HepG2 (cell line): Measurements from ENCODE around the gene NEK6. TPM values are rescaled to one million over a fixed set of nuclear protein-coding genes. Genes with fewer than 3 reads are reported as not detected.

Experiments used
- CHD2 ChIP-seq: IDR thresholded peaks from 2 replicates; pipeline ENCODE4 v1.6.1; 2011; ENCODE audit warnings: low read depth, low read length, improper control_type of control experiment
- FOXJ3 ChIP-seq: sonication (generic); formaldehyde crosslinking; IDR thresholded peaks from 2 replicates; pipeline ENCODE4 v1.4.0; 2020; ENCODE audit warnings: missing genetic modification reagents, mild to moderate bottlenecking, borderline replicate concordance
- MAFG ChIP-seq: sonication (generic); formaldehyde crosslinking; IDR thresholded peaks from 2 replicates; pipeline ENCODE4 v1.5.1; 2020; ENCODE audit warnings: mild to moderate bottlenecking, missing genetic modification reagents
- MTF2 ChIP-seq: sonication (generic); formaldehyde crosslinking; IDR thresholded peaks from 2 replicates; pipeline ENCODE4 v1.5.0; 2020; ENCODE audit warnings: missing genetic modification reagents, borderline replicate concordance
- SCMH1 ChIP-seq: sonication (generic); formaldehyde crosslinking; IDR thresholded peaks from 2 replicates; pipeline ENCODE4 v1.9.0; 2021; ENCODE audit warnings: missing genetic modification reagents, mild to moderate bottlenecking, borderline replicate concordance
- ZBTB38 ChIP-seq: sonication (generic); formaldehyde crosslinking; IDR thresholded peaks from 2 replicates; pipeline ENCODE4 v1.5.1; 2020; ENCODE audit warnings: mild to moderate bottlenecking, missing genetic modification reagents
- ZBTB8A ChIP-seq: sonication (generic); formaldehyde crosslinking; IDR thresholded peaks from 2 replicates; pipeline ENCODE4 v1.4.0; 2020; ENCODE audit warnings: mild to moderate bottlenecking, low read depth, missing genetic modification reagents, borderline replicate concordance
- ZFY ChIP-seq: sonication (generic); formaldehyde crosslinking; IDR thresholded peaks from 2 replicates; pipeline ENCODE4 v1.4.0; 2020; ENCODE audit warnings: missing genetic modification reagents
- ZNF589 ChIP-seq: sonication (generic); formaldehyde crosslinking; conservative IDR thresholded peaks from 2 replicates; pipeline ENCODE4 v1.8.0; 2022; ENCODE audit warnings: mild to moderate bottlenecking, moderate library complexity, missing genetic modification reagents
- ZNF614 ChIP-seq: IDR thresholded peaks from 2 replicates; pipeline ENCODE4 v1.6.1; 2018; ENCODE audit warnings: missing biosample characterization, missing genetic modification reagents, inconsistent platforms, borderline replicate concordance
- ZNF652 ChIP-seq: IDR thresholded peaks from 2 replicates; pipeline ENCODE4 v1.6.1; 2016; ENCODE audit warnings: low read depth, borderline replicate concordance
- ZNF776 ChIP-seq: sonication (generic); formaldehyde crosslinking; IDR thresholded peaks from 2 replicates; pipeline ENCODE4 v1.4.0; 2020; ENCODE audit warnings: mild to moderate bottlenecking, missing genetic modification reagents
- ZSCAN25 ChIP-seq: sonication (generic); formaldehyde crosslinking; IDR thresholded peaks from 2 replicates; pipeline ENCODE4 v1.8.0; 2022; ENCODE audit warnings: mild to moderate bottlenecking, missing genetic modification reagents
- polyA plus RNA-seq, 8 experiments: library from polyadenylated mRNA; depleted of rRNA in 3 of 8; stranded (reverse) in 7 of 8; unstranded in 1 of 8; fragments of >200 nt; fragmentation: Illumina TruSeq in 4 of 8; extraction: Trizol in 4 of 8; gene quantifications; 2 replicates each; pipeline versions ENCODE4 v1.2.1 to v1.2.3, GENCODE V29; 2011 to 2016; ENCODE audit warnings: low read depth in 4 of 8, missing spikeins in 1 of 8, mixed read lengths in 1 of 8; ENCODE audit not compliant: insufficient read depth in 1 of 8
- total RNA-seq, 5 experiments: library from RNA; depleted of rRNA; stranded (reverse); fragments of >200 nt; fragmentation: Illumina TruSeq; extraction: Trizol; gene quantifications; 2 replicates each; pipeline ENCODE4 v1.2.3, GENCODE V29; 2016; ENCODE audit warnings: low read depth in 1 of 5
- TF ChIP-seq, protein P1 (sequence below): sonication (generic); formaldehyde crosslinking; IDR thresholded peaks from 2 replicates; pipeline ENCODE4 v1.8.1; 2023; ENCODE audit warnings: mild to moderate bottlenecking, moderate library complexity, missing genetic modification reagents
- TF ChIP-seq, protein P2 (sequence below): sonication (generic); formaldehyde crosslinking; IDR thresholded peaks from 2 replicates; pipeline ENCODE4 v1.5.0; 2020; ENCODE audit warnings: missing genetic modification reagents, mild to moderate bottlenecking, borderline replicate concordance
- TF ChIP-seq, protein P3 (sequence below): conservative IDR thresholded peaks from 2 replicates; pipeline ENCODE4 v1.6.1; 2018; ENCODE audit warnings: missing genetic modification reagents
- TF ChIP-seq, protein P4 (sequence below): sonication (generic); formaldehyde crosslinking; IDR thresholded peaks from 2 replicates; pipeline ENCODE4 v1.5.1; 2020; ENCODE audit warnings: mild to moderate bottlenecking, missing genetic modification reagents
- TF ChIP-seq, protein P5 (sequence below), 2 experiments: IDR thresholded peaks; 2 replicates each; pipeline ENCODE4 v1.6.1; 2011 to 2012; ENCODE audit warnings: low read length in 2 of 2, borderline replicate concordance in 1 of 2, low read depth in 1 of 2, mild to moderate bottlenecking in 1 of 2, moderate library complexity in 1 of 2

The NEK6 gene
- total and polyA plus RNA-seq, 2 of the 13 experiments (the other 11 are each of a cell fraction or from before 2014, with no cell fraction given), result 30.4 to 119 TPM

DNA sequence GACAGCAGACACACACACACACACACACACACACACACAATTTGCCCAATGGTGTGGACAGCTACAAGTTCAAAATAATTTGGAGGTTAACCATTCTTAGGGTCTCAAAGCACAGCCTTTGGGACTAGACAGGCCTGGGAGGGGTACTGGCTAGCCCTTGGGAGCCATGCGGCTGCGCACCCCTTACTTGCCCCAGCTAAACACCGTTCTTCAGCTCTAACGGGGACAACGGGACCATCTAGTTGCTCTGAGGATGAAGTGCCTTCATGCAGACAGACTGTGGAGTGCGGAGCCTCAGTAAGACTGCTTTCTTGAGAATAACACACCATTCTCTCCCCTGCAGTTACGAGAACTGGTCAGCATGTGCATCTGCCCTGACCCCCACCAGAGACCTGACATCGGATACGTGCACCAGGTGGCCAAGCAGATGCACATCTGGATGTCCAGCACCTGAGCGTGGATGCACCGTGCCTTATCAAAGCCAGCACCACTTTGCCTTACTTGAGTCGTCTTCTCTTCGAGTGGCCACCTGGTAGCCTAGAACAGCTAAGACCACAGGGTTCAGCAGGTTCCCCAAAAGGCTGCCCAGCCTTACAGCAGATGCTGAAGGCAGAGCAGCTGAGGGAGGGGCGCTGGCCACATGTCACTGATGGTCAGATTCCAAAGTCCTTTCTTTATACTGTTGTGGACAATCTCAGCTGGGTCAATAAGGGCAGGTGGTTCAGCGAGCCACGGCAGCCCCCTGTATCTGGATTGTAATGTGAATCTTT, 92.9 kb downstream of the NEK6 start (continued):
- TF ChIP-seq CHD2 (no peak), MTF2 (CRISPR knock-in tag) (no peak), ZNF776 (CRISPR knock-in tag) (no peak), ZNF589 (CRISPR knock-in tag) (no peak), SCMH1 (CRISPR knock-in tag) (no peak), ZSCAN25 (no peak), ZNF614 (CRISPR knock-in tag) (no peak), ZBTB8A (no peak), MAFG (no peak), FOXJ3 (peak; percentile 47; the same call in 1 of the 2 replicates), ZFY (CRISPR knock-in tag) (no peak), ZBTB38 (CRISPR knock-in tag) (0 out of 2 replicates have a peak, but pooled peaks have one; percentile 28), ZNF652 (CRISPR knock-in tag) (no peak)
- TF ChIP-seq, protein P1, sequence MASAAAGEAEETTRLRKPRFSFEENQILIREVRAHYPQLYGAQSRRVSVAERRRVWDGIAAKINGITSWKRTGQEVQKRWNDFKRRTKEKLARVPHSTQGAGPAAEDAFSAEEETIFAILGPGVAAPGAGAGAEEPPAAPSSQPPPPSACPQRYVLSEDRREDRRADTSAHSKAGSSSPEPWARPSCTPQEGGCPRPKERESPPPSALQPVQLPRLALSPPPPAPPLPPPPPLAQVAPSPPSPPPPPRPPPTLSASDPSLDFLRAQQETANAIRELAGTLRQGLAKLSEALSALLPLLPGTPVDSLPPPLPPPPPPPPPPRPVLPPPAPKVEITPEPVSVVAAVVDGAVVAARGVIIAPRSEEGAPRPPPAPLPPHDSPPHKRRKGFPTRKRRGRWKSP, result no peak
- TF ChIP-seq, protein P2, sequence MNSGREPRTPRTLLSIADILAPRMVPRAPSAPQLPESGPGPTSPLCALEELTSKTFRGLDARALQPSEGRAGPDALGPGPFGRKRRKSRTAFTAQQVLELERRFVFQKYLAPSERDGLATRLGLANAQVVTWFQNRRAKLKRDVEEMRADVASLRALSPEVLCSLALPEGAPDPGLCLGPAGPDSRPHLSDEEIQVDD, result no peak
- TF ChIP-seq, protein P3, sequence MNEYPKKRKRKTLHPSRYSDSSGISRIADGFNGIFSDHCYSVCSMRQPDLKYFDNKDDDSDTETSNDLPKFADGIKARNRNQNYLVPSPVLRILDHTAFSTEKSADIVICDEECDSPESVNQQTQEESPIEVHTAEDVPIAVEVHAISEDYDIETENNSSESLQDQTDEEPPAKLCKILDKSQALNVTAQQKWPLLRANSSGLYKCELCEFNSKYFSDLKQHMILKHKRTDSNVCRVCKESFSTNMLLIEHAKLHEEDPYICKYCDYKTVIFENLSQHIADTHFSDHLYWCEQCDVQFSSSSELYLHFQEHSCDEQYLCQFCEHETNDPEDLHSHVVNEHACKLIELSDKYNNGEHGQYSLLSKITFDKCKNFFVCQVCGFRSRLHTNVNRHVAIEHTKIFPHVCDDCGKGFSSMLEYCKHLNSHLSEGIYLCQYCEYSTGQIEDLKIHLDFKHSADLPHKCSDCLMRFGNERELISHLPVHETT (CRISPR knock-in tag), result no peak
- TF ChIP-seq, protein P4, sequence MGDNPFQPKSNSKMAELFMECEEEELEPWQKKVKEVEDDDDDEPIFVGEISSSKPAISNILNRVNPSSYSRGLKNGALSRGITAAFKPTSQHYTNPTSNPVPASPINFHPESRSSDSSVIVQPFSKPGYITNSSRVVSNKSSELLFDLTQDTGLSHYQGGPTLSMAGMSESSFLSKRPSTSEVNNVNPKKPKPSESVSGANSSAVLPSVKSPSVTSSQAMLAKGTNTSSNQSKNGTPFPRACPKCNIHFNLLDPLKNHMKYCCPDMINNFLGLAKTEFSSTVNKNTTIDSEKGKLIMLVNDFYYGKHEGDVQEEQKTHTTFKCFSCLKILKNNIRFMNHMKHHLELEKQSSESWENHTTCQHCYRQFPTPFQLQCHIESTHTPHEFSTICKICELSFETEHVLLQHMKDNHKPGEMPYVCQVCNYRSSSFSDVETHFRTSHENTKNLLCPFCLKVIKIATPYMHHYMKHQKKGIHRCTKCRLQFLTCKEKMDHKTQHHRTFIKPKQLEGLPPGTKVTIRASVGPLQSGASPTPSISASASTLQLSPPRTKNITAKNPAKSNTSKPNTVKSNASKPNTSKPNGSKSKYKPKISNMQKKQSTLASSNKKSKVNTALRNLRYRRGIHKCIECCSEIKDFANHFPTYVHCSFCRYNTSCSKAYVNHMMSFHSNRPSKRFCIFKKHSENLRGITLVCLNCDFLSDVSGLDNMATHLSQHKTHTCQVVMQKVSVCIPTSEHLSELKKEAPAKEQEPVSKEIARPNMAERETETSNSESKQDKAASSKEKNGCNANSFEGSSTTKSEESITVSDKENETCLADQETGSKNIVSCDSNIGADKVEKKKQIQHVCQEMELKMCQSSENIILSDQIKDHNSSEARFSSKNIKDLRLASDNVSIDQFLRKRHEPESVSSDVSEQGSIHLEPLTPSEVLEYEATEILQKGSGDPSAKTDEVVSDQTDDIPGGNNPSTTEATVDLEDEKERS (CRISPR knock-in tag), result no peak
- TF ChIP-seq, protein P5, sequence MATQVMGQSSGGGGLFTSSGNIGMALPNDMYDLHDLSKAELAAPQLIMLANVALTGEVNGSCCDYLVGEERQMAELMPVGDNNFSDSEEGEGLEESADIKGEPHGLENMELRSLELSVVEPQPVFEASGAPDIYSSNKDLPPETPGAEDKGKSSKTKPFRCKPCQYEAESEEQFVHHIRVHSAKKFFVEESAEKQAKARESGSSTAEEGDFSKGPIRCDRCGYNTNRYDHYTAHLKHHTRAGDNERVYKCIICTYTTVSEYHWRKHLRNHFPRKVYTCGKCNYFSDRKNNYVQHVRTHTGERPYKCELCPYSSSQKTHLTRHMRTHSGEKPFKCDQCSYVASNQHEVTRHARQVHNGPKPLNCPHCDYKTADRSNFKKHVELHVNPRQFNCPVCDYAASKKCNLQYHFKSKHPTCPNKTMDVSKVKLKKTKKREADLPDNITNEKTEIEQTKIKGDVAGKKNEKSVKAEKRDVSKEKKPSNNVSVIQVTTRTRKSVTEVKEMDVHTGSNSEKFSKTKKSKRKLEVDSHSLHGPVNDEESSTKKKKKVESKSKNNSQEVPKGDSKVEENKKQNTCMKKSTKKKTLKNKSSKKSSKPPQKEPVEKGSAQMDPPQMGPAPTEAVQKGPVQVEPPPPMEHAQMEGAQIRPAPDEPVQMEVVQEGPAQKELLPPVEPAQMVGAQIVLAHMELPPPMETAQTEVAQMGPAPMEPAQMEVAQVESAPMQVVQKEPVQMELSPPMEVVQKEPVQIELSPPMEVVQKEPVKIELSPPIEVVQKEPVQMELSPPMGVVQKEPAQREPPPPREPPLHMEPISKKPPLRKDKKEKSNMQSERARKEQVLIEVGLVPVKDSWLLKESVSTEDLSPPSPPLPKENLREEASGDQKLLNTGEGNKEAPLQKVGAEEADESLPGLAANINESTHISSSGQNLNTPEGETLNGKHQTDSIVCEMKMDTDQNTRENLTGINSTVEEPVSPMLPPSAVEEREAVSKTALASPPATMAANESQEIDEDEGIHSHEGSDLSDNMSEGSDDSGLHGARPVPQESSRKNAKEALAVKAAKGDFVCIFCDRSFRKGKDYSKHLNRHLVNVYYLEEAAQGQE (IDR thresholded peaks at IDR 0.05; ENCODE audit: borderline replicate concordance in 1 of 2, low read depth in 1 of 2, low read length in 2 of 2), result no peak
